Superior temporal gyrus (tissue), 1 donor: ENCODE data around the gene POLR2M.
A peak's percentile ranks its signal among the peaks of the same experiment; 100 is the strongest.

Source experiments
- DNase-seq: peaks from one replicate; pipeline ENCODE4 v3.0.0-alpha.2; 2016; ENCODE audit errors: extremely low spot score

Gene POLR2M

DNA sequence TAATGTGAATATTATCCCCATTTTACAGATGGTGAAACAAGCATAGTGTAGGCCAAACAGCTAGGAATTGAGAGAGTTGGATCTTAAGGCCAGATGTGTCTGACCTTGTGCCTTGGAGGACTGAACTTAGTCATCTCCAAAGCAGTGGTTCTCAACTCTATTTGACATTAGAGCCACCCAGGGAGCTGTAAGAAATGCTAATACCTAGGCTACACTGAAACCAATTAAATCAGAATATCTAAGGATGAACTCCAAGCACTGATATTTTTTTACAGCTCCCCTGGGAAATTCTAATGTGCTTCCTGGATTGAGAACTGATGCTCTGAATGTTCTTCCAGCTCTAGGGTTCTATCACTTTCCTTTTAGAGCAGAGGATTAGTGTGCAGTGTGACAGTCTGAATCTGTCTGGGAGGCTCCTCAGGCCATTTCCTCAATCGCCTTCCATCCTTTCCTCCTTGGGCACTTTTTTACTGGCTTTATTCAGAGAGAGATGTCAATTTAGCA lies 32.3 kb downstream of the POLR2M start:
- DNase-seq = no peak

DNA sequence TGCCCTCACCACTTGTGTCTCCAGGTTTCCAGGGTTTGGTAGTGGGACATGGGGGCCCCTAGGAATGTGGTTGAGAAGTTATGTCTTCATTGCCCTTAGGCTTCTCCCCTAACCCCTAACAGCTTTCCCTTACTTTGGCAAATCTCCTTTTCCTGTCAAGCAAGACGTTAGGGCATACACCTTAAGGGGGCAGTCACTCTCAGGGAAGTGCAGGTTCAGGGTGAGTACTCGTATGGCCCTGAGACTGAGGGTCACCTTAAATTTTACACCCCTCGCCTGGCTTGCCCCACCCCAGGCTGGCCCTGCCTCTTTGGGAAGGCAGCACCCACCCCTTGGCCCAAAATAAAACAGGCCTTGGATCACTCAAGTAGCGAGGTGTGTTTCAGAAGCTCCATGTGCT lies 33.5 kb downstream of the POLR2M start:
- no peak for DNase-seq

DNA sequence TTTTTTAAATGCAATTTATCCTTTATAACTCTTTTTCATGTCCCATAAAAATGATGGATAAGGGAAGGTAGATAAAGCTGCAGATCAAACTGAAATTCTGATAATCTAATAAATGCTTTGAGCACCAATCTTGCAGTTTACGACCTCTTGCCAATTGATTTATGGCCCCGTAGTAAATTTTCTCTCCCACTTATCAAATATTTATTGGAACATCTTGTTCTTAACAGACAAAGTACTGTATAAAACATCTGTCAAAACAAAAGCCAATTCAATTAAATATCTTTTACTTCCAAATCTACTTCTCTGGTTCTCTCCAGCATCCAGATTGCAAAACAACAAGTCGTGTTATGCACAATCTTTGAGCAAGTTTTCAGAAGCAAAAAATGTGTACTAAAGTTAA lies 34.6 kb downstream of the POLR2M start:
- DNase-seq = no peak

DNA sequence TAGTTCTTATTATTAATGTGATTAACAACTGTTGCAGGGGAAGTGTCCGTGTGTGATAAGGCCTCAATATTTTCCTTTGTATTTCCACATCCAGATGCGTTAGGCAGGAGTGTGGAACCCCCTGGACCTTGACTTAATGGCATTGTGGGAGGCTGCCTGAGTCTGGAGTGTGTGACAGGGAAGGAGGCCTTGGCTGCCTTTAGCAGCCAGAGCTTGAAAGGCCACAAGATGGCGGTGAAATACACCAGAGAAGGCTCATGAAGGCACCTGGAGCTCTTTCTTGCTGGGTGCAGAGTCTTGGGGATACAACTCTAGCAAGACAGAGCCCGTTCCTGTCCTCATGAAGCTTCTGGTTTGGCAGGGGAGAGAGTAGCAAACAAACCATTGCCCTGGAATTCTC lies 36.9 kb downstream of the POLR2M start:
- DNase-seq = no peak

DNA sequence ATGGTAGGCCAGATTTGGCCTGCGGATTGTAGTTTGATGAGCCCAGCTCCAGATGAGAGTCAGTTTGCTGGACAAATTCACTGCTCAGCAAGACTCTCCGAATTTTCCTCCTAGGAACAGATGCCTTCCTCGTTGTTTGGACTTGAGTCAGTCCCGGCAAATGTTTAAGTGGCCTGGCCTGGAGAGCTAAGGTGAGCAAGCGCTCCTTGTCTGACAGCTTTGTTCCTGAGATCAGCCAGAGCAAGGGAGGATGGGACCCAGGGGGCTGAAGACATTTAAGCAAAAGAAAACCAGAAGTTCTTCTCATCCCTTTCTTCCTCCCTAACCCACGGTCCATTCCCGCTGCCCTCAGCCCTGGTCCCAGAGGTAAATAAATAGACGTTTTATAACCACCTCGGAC lies 40.3 kb downstream of the POLR2M start:
- no peak for DNase-seq

DNA sequence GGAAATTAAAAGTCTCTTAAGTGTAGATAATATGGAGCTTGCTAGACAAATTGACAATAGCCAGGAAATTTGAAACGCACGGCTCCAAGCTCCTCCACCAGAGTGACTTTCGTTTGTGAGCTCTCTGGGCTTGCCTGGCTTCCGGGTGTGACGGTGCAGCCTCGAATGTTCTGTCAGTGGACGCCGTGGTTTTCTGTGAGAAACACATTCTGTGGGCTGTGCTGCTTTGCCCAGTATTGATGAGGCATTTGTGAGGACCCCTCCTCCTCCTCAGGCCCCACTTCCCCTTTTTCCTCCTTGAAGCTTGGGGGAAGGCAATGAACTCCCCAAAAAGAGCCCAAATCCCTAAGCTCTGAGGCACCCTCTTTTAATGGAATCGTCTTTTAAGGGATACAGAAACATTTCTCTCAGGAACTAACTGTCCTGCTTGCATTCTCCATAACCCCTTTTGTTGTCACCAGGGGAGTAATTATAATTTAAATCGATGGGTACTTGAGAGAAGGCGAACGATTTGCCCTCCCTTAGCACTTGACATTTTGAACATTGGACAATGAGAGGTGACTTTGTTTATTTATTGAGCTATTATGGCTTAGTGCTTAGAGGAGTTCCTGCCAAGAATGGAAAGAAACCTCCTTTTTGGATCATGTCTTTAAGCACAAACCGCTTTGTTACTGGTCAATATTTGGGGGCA lies 40.8 kb downstream of the POLR2M start:
- DNase-seq = no peak

DNA sequence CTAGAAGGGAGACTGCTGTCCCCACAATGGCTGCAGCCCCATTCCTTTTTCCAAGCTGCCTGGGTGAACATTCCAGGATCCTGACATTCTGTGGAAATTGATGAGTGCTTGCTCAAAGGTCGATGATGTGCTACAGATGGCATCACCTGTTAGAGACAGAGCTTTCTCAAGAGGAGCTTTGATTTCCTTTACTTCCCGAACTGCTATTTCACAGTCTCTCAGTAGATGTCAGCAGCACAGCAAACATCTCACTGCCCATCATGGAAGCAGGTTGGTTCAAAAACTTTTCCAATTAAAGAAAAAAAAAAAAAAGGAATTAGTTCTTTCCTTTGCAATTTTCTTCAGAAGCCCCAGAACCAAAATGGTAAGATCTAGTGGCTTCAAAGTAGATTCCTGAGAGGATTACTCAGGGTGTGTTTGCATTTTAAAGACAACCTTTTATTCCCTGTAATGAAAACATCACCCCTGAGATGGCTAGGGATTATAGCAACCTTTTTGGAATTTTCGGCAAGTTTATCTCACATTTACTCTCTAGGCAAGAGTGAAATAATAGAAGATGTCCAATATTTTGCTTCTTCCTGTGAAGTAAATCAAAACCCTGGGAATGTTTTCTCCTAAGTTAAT lies 44.8 kb downstream of the POLR2M start:
- peak; percentile 79 for DNase-seq

DNA sequence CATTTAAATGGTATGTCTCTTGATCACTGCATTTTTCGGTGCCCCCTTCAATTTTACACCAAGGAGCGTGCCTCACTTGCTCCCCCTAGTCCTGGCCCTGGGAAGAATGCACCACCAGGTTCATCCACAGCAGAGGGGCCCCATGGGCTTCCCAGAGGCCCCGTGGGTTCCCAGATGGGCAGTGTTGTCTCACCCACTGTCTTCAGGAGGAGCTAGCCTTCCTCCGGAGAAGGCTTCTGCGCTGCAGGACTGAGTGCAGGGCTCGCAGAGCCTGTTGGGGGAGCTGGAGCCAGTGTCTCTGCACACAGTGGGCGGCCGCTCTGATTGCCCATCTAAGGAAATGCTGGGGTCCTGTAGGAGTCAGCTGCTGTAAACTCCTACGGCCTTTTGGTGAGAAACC lies 45.9 kb downstream of the POLR2M start:
- DNase-seq = peak; percentile 40

DNA sequence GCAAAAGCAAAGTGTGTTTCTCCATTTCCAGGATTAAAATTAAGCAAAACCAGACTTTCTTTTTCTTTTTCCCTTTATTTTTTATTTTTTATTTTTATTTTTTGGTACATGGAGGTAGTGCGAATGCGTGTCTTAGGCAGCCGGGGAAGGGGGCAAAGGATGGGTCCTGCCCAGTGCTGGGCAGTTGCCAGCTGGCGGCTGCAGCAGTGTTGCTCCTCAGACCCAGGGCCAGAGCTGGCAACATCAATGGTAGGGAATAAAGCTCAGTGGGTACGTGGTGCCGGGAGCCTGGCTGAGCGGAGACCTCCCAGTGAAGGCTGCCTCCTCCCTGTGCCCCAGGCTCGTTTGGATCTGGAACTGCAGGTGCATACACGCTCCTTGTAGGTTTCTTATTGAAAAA lies 46.3 kb downstream of the POLR2M start:
- no peak for DNase-seq

DNA sequence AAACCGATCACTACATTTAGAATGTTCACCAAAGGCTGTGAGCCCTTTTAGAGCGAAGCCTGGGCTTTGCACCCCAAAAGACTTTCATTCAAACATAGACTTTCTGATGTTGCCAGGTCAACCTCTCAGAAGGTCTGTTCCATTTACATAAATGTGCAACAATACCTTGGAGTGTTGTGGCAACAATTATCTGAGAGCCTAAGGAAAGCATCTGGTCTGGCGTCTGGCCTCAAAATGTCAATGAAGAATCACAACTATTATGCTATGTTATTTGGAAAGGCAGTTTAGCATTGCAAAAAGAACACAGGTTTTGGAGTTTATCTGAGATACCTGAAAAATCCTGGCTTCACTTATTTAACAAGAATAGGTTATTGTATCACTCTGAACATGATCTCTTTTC lies 50.0 kb downstream of the POLR2M start:
- DNase-seq = no peak

DNA sequence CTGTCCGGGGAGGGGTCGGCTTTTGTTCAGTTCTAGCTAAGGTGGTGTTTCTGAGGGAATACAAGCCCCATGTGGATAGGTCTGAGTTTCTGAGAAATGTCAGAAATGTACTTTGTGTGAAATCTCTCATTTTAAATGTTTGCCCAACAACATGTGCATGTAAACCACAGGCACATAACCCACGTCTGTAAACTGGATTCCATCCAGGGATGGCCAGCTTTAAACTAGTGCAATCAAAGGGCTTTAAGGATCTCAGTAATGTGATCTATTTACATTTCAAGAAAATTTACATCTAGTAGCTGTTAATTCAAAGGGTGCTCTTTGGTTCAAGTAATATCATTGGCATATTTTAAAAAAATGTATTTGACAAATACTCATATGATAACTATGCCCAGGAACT lies 52.0 kb downstream of the POLR2M start:
- DNase-seq = no peak

DNA sequence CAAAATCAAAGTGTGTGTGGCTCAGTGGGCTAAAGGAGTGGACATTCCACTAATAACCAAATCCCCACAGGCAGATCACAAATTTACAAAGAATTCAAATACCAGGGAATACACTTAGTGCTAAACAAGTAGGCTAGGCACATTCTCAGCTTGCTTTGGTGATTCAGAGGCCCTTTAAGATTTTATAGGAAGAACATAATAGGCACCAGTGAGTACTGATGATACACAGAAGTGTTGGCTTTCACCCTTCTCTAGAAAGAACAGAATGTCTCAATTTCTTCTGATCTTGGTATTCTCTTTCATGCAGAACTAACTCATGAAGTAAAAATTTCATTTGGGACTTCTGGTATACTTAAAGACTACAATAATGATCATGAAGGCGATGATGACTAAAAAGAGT lies 55.0 kb downstream of the POLR2M start:
- no peak for DNase-seq

DNA sequence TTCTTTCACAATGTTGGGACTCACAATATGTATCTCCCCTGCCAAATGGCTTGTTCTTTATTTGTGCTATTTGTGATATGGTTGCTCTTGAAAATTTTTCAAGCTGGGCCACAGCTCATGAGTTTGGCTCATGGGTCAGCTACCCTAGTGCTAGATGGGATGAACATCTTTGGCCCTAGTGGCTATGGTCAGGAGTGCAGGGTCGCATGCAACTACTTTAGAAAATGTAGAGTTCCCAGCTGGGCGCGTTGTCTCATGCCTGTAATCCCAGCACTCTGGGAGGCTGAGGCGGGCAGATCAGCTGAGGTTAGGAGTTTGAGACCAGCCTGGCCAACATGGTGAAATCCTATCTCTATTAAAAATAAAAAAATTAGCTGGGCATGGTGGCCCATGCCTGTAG lies 55.8 kb downstream of the POLR2M start:
- no peak for DNase-seq

DNA sequence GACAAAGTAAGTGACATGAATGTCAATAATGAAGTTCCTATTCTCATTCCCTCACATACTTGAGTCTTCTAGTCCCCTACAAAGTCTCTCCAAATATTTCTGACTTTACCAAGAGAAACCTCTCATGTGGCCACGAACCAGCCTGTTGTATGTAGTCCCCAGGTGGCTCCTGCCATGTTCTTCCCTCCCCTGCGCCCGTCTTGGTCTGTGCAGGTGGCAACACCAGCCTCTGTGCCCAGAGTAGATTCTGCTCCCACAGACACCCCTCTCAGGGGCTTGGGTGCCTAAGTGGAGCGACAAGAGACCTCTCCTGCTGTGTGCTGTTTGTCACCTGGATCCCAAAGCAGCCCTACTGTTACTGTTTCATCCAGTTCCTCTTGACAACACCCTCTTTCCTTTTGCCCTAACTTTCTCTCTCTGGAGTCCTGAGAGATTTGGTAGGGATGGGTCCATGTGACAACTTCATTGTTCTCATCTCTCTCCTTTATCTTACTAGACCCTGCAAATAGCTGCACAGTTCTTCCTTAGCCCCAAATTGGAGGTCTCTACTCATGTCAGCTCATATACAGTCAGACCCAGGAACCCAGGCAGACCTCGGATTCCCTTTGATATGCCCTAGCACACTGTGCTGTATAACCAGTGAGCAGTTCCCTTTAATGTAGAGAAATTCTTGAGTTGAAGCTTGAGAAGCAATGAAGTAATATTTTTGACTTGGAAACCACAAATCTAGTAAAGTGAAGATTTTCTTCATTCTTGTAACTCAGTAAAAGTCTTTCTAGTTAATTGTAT lies 56.9 kb downstream of the POLR2M start:
- no peak for DNase-seq
